Panc1 (cell line): Measurements from ENCODE around the gene CIB2.

Source experiments
- CTCF ChIP-seq: fragments of 450-650 bp; IDR thresholded peaks from 2 replicates; pipeline ENCODE4 v1.5.1; 2017; ENCODE audit warnings: mild to moderate bottlenecking
- POLR2AphosphoS5 ChIP-seq: IDR thresholded peaks from 2 replicates; pipeline ENCODE4 v1.6.1; 2012; ENCODE audit warnings: mild to moderate bottlenecking, low read depth, low read length, moderate library complexity
- REST ChIP-seq, 2 experiments: IDR thresholded peaks; 2 replicates each; pipeline ENCODE4 v1.6.1; 2011 to 2012; ENCODE audit warnings: low read depth in 2 of 2, control low read depth in 1 of 2, low read length in 1 of 2, mild to moderate bottlenecking in 1 of 2, moderate library complexity in 1 of 2; ENCODE audit not compliant: insufficient read depth in 1 of 2
- SIN3A ChIP-seq: IDR thresholded peaks from 2 replicates; pipeline ENCODE4 v1.6.1; 2012; ENCODE audit warnings: low read depth, mild to moderate bottlenecking, low read length, moderate library complexity, borderline replicate concordance; ENCODE audit not compliant: insufficient read depth
- TCF7L2 ChIP-seq: IDR thresholded peaks from 2 replicates; pipeline ENCODE4 v1.6.1; 2011; ENCODE audit warnings: mild to moderate bottlenecking, low read depth, low read length, inconsistent platforms

- TF ChIP-seq POLR2AphosphoS5 = no peak
- no peak for TF ChIP-seq CTCF
- no peak for TF ChIP-seq SIN3A
- TF ChIP-seq REST (IDR thresholded peaks at IDR 0.05; ENCODE audit: insufficient read depth in 1 of 2, low read depth in 2 of 2, low read length in 1 of 2) = no peak
- no peak for TF ChIP-seq TCF7L2
Measured at GRCh38 chr15:78178064-78178463, 46.8 kb upstream of the CIB2 start.
